Panc1 (cell line): Measurements from ENCODE around the gene CHMP4A.

Experiments used
- POLR2AphosphoS5 ChIP-seq: IDR thresholded peaks from 2 replicates; pipeline ENCODE4 v1.6.1; 2012; ENCODE audit warnings: mild to moderate bottlenecking, low read depth, low read length, moderate library complexity
- SIN3A ChIP-seq: IDR thresholded peaks from 2 replicates; pipeline ENCODE4 v1.6.1; 2012; ENCODE audit warnings: low read depth, mild to moderate bottlenecking, low read length, moderate library complexity, borderline replicate concordance; ENCODE audit not compliant: insufficient read depth
- TCF7L2 ChIP-seq: IDR thresholded peaks from 2 replicates; pipeline ENCODE4 v1.6.1; 2011; ENCODE audit warnings: mild to moderate bottlenecking, low read depth, low read length, inconsistent platforms
- TF ChIP-seq, protein P1 (sequence below): fragments of 450-650 bp; IDR thresholded peaks from 2 replicates; pipeline ENCODE4 v1.5.1; 2017; ENCODE audit warnings: mild to moderate bottlenecking
- TF ChIP-seq, protein P2 (sequence below), 2 experiments: IDR thresholded peaks; 2 replicates each; pipeline ENCODE4 v1.6.1; 2011 to 2012; ENCODE audit warnings: low read depth in 2 of 2, control low read depth in 1 of 2, low read length in 1 of 2, mild to moderate bottlenecking in 1 of 2, moderate library complexity in 1 of 2; ENCODE audit not compliant: insufficient read depth in 1 of 2

DNA sequence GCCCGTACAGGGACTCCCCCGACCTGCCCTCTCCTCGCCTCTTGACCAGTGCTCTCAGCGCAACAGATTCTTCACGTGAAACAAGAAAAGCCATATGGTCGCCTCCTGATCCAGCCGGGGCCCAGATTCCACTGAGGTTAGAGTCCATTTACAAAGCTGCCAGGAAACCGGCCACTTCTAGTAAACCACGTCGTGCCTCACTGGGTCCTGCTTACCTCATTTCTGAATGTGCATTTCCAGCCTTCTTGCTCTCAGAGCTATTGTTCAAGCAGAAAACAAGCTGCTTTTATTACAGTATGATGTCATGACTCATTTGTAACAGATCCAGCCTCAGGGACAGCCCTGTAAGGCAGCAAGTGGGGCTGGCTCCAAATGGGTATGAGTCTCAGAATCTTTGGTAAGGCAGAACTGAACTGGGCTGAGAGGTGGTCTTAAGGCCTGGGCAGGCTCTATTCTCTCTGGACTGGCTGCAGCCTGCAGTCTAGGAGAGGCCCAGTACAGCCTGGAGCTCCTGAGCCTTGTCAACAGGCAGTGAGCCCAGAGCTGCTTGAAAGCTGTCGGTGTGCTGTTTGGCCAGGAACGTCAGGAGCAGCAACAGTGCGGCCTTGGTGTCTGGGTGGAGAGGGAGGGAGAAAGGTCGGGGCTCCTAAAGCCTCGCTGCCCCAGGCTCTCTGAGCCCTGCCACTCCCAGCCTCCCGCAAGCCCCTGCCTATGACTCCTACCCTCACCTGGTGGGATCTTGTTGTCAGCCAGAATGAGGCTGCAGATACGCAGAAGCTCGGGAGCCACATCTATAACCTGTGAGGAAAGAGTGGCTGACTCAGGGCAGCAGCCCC lies 33.1 kb downstream of the CHMP4A start:
- TF ChIP-seq, protein P1, sequence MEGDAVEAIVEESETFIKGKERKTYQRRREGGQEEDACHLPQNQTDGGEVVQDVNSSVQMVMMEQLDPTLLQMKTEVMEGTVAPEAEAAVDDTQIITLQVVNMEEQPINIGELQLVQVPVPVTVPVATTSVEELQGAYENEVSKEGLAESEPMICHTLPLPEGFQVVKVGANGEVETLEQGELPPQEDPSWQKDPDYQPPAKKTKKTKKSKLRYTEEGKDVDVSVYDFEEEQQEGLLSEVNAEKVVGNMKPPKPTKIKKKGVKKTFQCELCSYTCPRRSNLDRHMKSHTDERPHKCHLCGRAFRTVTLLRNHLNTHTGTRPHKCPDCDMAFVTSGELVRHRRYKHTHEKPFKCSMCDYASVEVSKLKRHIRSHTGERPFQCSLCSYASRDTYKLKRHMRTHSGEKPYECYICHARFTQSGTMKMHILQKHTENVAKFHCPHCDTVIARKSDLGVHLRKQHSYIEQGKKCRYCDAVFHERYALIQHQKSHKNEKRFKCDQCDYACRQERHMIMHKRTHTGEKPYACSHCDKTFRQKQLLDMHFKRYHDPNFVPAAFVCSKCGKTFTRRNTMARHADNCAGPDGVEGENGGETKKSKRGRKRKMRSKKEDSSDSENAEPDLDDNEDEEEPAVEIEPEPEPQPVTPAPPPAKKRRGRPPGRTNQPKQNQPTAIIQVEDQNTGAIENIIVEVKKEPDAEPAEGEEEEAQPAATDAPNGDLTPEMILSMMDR: no peak
- TF ChIP-seq POLR2AphosphoS5 (no peak), SIN3A (no peak), TCF7L2 (no peak)
- TF ChIP-seq, protein P2, sequence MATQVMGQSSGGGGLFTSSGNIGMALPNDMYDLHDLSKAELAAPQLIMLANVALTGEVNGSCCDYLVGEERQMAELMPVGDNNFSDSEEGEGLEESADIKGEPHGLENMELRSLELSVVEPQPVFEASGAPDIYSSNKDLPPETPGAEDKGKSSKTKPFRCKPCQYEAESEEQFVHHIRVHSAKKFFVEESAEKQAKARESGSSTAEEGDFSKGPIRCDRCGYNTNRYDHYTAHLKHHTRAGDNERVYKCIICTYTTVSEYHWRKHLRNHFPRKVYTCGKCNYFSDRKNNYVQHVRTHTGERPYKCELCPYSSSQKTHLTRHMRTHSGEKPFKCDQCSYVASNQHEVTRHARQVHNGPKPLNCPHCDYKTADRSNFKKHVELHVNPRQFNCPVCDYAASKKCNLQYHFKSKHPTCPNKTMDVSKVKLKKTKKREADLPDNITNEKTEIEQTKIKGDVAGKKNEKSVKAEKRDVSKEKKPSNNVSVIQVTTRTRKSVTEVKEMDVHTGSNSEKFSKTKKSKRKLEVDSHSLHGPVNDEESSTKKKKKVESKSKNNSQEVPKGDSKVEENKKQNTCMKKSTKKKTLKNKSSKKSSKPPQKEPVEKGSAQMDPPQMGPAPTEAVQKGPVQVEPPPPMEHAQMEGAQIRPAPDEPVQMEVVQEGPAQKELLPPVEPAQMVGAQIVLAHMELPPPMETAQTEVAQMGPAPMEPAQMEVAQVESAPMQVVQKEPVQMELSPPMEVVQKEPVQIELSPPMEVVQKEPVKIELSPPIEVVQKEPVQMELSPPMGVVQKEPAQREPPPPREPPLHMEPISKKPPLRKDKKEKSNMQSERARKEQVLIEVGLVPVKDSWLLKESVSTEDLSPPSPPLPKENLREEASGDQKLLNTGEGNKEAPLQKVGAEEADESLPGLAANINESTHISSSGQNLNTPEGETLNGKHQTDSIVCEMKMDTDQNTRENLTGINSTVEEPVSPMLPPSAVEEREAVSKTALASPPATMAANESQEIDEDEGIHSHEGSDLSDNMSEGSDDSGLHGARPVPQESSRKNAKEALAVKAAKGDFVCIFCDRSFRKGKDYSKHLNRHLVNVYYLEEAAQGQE (IDR thresholded peaks at IDR 0.05; ENCODE audit: insufficient read depth in 1 of 2, low read depth in 2 of 2, low read length in 1 of 2): no peak
